Measurements from ENCODE around the gene TEX36. TPM values are rescaled to one million over a fixed set of nuclear protein-coding genes. Genes with fewer than 3 reads are reported as not detected.
A peak's percentile ranks its signal among the peaks of the same experiment; 100 is the strongest.
"Not testable (repeated sequence)": the region's sequence is repeated elsewhere in the genome, so short reads cannot be mapped to it uniquely, and the experiment has no call there.

Gene TEX36
- polyA plus RNA-seq (2013, experiment 1 of 2; ENCODE audit: insufficient read length) = not detected
- polyA plus RNA-seq (2013, experiment 2 of 2; ENCODE audit: insufficient read length) = not detected

- DNase-seq = no peak
These were observed at the start of gene TEX36 for GRCh38 chr10:125683063-125683462. TSS of gene TEX36 (minus strand) at chr10:125683163. CDS start at chr10:125682989, 174 bp downstream.

DNA sequence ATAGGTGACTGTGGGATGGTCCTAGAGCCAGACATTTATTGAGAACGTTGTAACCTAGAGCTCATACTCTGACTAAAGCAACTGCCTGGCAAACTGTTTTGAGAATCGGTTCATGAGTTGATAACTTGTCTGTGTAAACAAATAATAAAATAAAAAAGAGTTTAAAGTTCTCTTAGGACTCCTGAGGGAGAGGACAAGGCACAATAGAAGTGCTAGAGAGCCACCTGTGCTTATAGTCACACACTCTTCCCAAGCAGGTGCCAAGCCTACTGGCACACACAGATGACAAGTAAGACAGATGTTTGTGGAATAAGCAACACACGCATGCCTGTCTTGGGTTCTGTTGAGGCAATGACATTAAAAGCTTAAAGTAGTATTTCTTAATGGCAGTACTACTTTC is 44.5 kb upstream of the TEX36 start:
- no peak for DNase-seq

DNA sequence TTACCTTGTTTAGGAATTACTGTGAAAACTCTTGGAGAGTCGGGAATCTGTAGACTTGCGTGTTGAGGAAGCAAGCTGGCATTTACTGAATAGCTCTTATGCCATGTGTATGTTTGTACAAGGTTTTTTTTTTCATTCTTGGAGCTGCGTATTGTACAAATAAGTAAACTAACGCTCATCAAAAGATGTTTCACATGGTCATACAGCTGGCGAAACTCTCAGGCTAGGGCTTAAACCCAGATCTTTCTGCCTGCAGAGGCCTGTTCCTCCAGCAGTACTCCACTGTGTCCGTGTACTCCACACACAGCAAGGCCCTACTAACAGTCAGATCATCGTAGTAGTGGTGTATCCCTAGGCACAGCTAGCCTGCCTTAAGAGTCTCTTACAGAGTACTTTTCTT is 44.0 kb upstream of the TEX36 start:
- DNase-seq = no peak

GRCh38 chr10:125722811-125723210 is 39.8 kb upstream of the TEX36 start:
- DNase-seq = no peak

- no peak for DNase-seq
These were observed 38.1 kb upstream of the TEX36 start for GRCh38 chr10:125721035-125721434.

GRCh38 chr10:125720002-125720382 is 37.0 kb upstream of the TEX36 start:
- DNase-seq = no peak

DNA sequence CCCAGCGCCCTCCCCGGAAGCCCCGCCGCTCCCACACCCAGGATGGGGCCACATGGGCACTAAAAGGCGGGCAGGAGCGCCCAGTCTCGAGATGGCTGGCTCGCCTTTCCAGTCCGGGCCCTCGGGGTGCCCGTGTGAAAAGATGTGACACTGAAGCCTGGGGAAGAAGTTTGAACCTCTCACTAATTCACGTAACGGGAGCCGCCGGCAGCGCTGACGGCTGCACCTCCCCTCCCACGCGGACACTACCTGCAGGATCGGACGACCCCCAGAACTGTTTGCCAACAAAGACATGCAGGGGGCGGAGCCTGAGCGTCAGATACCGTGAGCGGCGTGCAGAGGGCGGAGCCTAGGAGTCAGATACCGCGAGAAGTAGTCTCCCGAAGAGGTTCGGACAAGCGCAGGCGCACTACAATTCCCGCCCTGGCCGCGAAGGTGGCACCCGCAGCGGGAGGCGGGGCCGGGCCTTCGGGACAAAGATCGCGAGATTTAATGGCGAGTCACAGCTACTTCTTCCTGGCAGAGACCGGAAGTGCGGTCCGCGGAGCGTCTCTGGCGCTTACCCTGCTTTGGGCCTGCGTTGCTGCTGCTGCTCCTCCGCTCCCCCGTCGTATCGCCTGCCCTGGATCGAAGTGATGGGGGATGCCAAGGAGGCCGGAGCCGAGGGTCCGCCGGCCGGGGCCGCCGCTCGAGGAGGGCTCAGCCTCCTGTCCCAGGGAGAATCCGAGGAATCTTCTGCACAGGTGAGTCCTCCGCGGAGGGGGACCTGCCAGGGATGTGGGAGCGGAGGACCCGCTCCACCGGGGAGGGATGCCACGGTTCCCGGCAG is 36.4 kb upstream of the TEX36 start, which contains the start of gene EDRF1:
Gene EDRF1 (plus strand): TSS at position 537 of the 829 bp plus-strand sequence. CDS start 99 bp downstream, at position 636.
- DNase-seq = peak; percentile 98

DNA sequence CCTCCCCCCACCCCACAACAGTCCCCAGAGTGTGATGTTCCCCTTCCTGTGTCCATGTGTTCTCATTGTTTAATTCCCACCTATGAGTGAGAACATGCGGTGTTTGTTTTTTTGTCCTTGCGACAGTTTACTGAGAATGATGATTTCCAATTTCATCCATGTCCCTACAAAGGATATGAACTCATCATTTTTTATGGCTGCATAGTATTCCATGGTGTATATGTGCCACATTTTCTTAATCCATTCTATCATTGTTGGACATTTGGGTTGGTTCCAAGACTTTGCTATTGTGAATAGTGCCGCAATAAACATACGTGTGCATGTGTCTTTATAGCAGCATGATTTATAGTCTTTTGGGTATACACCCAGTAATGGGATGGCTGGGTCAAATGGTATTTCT is 31.8 kb upstream of the TEX36 start:
- not testable (repeated sequence) for DNase-seq

- no peak for DNase-seq
These were observed 28.3 kb upstream of the TEX36 start for GRCh38 chr10:125711110-125711750.

GRCh38 chr10:125709553-125710474 is 26.9 kb upstream of the TEX36 start:
- DNase-seq = no peak

- DNase-seq = no peak
These were observed 26.1 kb upstream of the TEX36 start for GRCh38 chr10:125708971-125709503.

DNA sequence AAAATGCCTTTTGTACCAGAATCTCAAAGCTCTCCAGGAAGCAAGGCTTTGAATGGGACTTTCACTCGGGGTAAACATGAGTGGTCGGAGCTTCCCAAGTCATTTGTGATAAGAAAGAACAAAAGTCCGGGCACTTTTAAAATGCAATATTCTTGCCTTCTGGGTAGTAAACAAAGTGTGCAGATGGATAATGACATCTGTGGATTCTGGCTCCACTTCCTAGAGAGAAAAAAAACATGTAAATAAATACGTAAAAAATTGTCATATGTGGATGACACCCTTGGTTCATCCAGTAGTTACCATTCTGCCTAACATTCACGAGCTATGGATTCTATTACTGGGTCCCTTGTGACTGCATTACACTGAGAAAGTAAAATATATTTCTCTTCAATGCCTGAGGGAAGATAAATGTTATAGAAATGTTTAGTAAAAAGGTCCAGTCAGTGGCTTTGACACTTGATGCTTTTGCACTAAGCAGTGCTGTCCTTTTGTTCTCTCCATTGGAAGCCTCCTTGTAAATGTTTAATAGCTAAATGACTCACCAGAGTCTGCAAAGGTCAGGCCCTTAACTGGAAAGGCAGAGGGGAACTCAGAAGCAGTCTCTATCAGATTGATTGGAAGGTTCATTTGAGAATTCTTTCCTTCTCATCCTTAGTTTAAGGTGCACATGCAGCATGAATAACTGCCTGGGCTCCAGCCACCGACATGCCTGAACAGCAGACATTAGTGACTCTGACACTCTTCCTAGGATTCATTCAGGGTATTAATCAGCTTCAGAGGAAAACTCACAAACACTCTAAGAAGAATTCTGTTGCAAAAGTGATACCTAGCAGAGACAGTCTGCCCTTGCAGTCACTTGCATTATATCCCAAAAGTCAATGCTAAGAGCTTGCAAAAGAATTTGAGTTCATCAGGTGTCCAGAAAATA is 24.8 kb upstream of the TEX36 start:
- no peak for DNase-seq

DNA sequence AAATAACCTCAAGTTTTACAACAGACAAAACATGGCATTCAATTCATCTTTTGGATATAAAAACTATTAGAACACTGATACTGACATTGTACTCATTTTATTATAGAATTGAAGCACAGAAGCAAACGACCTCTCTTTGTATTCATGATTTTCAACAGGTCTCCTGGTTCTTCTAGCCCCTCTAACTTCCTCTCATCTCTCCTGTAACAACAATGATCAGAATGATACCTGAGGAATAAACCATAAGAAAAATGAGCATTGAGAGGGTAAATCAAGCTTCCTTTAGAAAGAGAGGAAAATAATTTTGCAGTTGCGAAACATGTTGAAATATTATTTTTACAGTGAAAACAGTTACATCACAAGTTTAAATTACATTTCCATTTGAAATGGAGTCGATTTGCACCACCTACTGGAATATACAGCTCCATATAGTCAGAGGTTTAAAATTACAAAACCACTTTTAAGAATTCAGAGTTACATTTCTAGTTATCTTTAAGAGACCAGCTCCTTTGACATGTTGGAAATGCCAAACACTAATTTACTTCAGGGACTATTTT is 17.5 kb upstream of the TEX36 start:
- DNase-seq = peak; percentile 35

DNA sequence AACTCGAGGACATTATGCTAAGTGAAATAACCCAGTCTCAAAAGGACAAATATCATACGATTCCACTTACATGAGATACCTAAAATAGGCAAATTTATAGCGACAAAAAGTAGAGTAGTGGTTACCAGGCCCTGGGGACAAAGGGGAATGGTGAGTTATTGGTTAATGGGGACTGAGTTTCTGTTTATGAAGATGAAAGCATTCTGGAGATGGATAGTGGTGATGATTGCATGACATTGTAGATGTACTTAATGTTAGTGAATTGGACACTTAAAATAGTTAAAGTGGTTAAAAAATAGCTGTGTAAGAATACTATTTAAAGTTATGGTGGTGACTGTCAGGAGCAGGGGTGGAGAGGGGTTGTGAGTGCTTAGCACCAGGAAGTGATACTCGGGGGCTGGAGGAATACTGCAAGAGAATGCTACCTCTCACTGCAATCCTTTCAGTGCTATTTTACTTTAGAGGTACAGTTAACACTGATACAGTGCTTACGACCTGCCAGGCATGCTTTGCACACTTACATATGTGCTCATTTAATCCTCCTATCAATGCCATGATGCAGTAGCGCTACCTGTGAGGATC is 16.7 kb upstream of the TEX36 start:
- no peak for DNase-seq

- DNase-seq = no peak
These were observed 15.6 kb upstream of the TEX36 start for GRCh38 chr10:125698481-125698998.

GRCh38 chr10:125696884-125697283 is 13.9 kb upstream of the TEX36 start:
- not testable (repeated sequence) for DNase-seq

DNA sequence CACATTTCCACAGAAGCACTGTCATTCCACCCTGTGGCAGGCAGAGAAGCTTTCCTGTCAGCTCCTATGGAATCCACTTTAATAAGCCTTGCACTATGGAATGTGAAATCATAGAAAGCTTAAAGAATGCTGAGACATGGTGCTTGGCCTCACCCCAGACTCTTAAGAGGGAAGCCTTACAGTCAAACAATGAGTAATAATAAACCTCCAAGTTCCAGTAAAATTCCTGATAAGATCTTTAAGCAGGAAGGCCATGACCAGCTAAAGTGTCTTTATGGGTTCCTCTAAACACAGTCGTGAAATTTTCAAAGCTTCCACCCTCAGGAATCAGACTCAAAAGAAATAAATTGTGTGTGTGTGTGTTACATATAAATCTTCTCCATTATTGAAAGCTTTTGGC is 11.9 kb upstream of the TEX36 start:
- DNase-seq = peak; percentile 91

DNA sequence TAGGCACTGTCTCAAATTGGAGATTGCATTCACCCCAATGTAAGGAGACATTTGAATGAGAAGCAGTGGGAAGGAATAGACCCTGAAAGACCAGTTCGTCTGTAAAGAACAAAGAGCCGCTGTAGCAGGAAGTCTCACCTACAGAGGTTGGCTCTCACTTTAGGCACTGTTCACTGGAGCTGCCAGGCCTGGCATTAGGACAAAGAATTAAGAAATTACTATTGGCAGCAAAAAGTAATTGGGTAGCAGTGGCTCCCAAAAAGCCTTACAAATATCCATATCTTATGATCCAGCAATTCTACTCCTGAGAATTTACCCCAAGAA is 10.5 kb upstream of the TEX36 start:
- DNase-seq = no peak

DNA sequence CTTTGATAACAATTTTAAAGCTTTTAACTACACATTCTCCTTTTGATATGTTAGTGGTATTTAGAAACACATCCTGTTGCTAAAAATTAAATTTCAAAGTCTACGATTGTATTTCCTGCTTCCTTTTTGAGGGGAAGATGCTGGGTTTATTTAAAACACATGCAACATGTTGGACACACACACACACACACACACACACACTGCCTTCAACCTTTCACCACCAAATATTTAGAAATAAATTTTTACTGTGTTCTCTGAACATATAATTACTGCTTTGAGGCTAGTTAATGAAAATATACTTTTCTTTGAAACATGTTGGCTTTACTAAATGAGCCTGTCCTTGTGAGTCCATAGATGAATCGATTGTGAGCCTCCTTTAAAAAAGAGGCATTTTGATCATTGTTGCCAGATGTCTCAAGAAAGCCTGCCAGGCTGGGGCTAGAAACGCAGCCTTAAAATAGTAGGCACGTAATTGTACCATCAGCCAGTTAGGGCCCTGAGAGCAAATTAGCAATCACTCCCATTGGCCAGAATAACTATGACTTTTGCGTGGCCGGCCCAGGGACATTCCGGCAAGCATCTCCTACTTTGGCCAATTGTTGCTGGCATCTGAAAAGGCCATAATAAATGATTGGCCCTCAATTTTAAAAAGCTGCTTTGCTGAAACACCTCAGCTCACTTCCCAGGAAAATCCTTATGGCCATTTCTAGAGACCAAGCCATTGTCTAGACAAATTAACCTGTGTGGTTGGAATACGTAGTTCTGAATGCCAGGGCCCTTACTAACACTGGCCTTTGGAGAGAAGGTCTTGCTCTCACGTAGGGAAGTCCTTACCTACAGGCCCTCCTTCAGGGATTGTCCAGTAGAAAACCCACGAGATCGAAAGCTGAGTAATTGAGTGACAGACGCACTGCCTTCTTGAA is 9.9 kb upstream of the TEX36 start:
- DNase-seq = peak; percentile 28

Measured in fibroblast of skin of back (primary cell).